ENCODE measurements around the gene TLE7. TPM values are rescaled to one million over a fixed set of nuclear protein-coding genes. Genes with fewer than 3 reads are reported as not detected.

TLE7 gene
- total and polyA plus RNA-seq, 3 donors from 2014 or later = 1.7 to 3.0 (median 2.4) TPM

DNA sequence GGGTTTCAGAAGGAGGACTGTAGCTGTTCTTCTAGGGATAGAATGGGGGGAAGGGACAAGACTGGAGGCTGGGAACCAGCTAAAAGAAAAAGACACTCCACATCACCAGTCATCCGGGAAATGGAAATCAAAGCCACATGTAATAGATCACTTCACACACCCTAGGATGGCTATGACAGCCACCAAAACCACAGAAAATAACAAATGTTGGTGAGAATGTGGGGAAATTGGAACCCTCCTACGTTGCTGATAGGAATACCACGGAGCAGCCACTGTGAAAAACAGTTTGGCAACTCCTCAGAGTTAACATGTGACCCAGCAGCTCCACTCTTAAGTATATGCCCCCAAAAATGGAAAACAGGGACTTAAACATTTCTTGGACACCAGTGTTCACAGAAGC is 2.3 kb downstream of the TLE7 start:
- intact Hi-C loops (cut with DNase I; ENCODE audit: low total_unique reads) = no loop called here
- Histone ChIP-seq H3K4me3 (no peak overlapping the region), H3K36me3 (ENCODE audit: low read depth, missing control alignments) (no peaks in the 10 kb centered on the region), H3K4me1 (no peaks in the 10 kb centered on the region), H3K9me3 (no peaks in the 10 kb centered on the region), H3K27me3 (no peaks in the 10 kb centered on the region), H3K27ac (no peak overlapping the region)
- TF ChIP-seq, protein P1, sequence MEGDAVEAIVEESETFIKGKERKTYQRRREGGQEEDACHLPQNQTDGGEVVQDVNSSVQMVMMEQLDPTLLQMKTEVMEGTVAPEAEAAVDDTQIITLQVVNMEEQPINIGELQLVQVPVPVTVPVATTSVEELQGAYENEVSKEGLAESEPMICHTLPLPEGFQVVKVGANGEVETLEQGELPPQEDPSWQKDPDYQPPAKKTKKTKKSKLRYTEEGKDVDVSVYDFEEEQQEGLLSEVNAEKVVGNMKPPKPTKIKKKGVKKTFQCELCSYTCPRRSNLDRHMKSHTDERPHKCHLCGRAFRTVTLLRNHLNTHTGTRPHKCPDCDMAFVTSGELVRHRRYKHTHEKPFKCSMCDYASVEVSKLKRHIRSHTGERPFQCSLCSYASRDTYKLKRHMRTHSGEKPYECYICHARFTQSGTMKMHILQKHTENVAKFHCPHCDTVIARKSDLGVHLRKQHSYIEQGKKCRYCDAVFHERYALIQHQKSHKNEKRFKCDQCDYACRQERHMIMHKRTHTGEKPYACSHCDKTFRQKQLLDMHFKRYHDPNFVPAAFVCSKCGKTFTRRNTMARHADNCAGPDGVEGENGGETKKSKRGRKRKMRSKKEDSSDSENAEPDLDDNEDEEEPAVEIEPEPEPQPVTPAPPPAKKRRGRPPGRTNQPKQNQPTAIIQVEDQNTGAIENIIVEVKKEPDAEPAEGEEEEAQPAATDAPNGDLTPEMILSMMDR (IDR thresholded peaks at IDR 0.05) = no peak
- no peak for TF ChIP-seq POLR2A (IDR thresholded peaks at IDR 0.05)
- DNase-seq = no peak
- 40 to 58% methylated on average over 3 of the region's 3 CpGs for WGBS, 2 donors

DNA sequence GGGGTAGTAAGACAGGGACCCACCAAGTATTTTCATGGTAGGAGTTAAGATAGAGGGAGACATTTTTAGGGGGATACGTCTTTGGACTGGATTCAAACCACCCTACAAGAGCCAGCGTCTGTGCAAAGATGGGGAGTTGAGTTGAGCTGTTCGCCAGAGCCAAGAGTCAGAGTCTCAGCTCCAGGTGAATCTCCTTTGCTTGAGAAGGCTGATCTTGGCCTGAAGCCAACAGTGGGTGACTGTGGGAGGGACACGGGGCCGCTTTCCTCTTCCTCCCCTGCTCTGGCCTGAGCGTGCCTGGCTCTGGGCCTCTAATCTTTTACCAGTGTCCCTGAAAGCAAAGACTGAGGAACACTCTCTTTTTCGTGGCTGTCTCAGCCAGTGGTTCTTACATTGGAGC is 5.4 kb downstream of the TLE7 start:
- H3K9me3 ChIP-seq = no peaks in the 10 kb centered on the region
- no peak for DNase-seq
- H3K27ac ChIP-seq = no peak overlapping the region
- no peak overlapping the region for H3K4me3 ChIP-seq
- no peaks in the 10 kb centered on the region for H3K4me1 ChIP-seq
- intact Hi-C loops (cut with DNase I; ENCODE audit: low total_unique reads) = no loop called here
- H3K36me3 ChIP-seq (ENCODE audit: low read depth, missing control alignments) = no peaks in the 10 kb centered on the region
- WGBS, 2 donors = 80 to 82% methylated on average over 7 of the region's 7 CpGs
- TF ChIP-seq POLR2A (IDR thresholded peaks at IDR 0.05) = no peak
- TF ChIP-seq, protein P1 (IDR thresholded peaks at IDR 0.05) = no peak
- H3K27me3 ChIP-seq = no peaks in the 10 kb centered on the region

DNA sequence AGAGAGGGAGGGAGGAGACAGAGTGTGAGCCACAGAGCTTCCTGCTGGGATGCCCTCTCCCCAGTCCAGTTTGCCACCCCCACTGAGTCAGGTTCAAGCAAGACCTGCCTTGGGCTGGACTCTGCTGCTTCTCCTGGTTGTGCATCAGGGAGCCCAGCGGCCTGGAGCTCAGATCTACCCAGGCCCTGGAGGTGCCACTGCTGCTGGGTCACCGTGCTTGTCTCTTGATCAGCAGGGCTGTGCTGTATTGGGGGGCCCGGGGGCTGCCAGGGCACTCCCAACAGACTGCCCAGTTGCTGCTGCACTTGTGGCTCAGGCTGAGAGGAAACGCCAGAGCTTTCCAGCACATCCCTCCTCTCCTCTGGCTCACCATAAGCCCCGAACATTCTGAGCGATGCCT is 8.9 kb downstream of the TLE7 start:
- H3K36me3 ChIP-seq (ENCODE audit: low read depth, missing control alignments) = no peaks in the 10 kb centered on the region
- WGBS, 2 donors = 83 to 88% methylated on average over 5 to 6 of the region's 6 CpGs
- H3K9me3 ChIP-seq = no peaks in the 10 kb centered on the region
- no peaks in the 10 kb centered on the region for H3K4me1 ChIP-seq
- no peak overlapping the region for H3K4me3 ChIP-seq
- H3K27me3 ChIP-seq = no peaks in the 10 kb centered on the region
- intact Hi-C loops (cut with DNase I; ENCODE audit: low total_unique reads) = no loop called here
- DNase-seq = no peak
- TF ChIP-seq, protein P1 (IDR thresholded peaks at IDR 0.05) = no peak
- TF ChIP-seq POLR2A (IDR thresholded peaks at IDR 0.05) = no peak
- H3K27ac ChIP-seq = no peak overlapping the region

DNA sequence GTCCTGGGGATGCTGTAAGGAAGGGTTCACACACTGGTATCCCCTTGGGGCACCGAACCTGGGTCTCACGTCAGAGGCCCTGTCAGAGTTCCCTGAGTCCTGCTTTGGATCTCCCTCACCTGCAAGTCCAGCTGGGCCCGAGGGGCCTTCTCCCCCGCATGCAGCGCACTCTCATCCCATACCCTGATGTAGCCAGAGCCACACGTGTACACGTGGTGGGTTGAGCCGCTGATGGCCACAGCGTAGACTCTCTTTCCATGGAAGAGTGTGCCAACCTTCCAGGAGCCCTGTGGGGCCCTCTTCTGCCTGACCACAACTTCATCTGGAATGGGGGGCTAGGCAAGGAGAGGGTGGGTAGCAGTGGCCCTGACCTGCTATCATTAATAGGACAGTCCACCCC is 9.9 kb downstream of the TLE7 start:
- Histone ChIP-seq H3K4me3 (no peak overlapping the region), H3K9me3 (no peaks in the 10 kb centered on the region), H3K36me3 (ENCODE audit: low read depth, missing control alignments) (no peaks in the 10 kb centered on the region), H3K27ac (no peak overlapping the region), H3K4me1 (no peaks in the 10 kb centered on the region), H3K27me3 (no peaks in the 10 kb centered on the region)
- WGBS, 2 donors = 88 to 96% methylated on average over 9 of the region's 9 CpGs
- TF ChIP-seq, protein P1 (IDR thresholded peaks at IDR 0.05) = no peak
- TF ChIP-seq POLR2A (IDR thresholded peaks at IDR 0.05) = no peak
- DNase-seq = no peak
- intact Hi-C loops (cut with DNase I; ENCODE audit: low total_unique reads) = no loop called here

DNA sequence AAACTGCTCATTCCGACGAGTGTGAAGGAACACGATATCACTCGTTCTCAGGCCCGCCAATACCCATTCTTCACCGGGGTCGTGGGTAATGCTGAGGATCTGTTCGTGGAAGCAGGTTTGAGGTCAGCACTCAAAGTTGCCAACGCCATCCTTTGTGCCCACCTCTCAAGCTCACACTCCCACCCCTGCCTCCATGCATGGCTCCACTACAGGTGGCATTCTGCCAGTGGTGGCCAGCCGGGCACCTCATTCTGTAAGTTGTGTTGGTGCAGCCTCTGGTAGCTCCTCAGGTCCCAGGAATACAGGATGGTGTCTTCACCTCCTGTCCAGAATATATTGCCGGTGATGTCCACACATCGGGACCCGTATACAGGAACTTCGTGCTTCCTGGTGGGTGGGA is 10.7 kb downstream of the TLE7 start:
- TF ChIP-seq, protein P1 (IDR thresholded peaks at IDR 0.05) = no peak
- TF ChIP-seq POLR2A (IDR thresholded peaks at IDR 0.05) = no peak
- DNase-seq = no peak
- H3K27me3 ChIP-seq = no peaks in the 10 kb centered on the region
- no peaks in the 10 kb centered on the region for H3K36me3 ChIP-seq (ENCODE audit: low read depth, missing control alignments)
- 88 to 93% methylated on average over 14 of the region's 14 CpGs for WGBS, 2 donors
- H3K27ac ChIP-seq = no peak overlapping the region
- H3K4me1 ChIP-seq = no peaks in the 10 kb centered on the region
- intact Hi-C loops (cut with DNase I; ENCODE audit: low total_unique reads) = no loop called here
- no peaks in the 10 kb centered on the region for H3K9me3 ChIP-seq
- no peak overlapping the region for H3K4me3 ChIP-seq
